Measurements from ENCODE around the gene ZNF425.

The ZNF425 gene

DNA sequence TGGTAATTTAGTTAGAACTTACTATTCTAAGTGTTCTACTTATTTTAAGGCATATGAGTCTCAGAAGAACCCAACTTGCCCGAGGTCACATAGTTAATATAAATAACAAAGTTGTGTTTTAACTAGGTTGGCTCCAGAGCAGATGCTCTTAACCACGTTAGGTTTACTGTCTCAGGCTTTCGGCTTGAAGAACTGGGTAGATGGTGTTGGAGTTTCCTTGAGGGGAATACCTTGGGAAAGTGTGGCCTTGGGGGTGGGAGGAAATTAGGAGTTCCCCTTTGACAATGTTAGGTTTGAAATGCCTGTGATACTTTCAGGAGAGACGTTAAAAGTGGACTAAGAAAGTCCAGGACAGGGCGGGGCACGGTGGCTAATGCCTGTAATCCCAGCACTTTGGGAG lies 30.8 kb upstream of the ZNF425 start:
- no peak overlapping the region for H3K4ac ChIP-seq (ENCODE audit: low read depth in 1 of 2, low read length in 2 of 2)
- no peak overlapping the region for H3K9ac ChIP-seq (ENCODE audit: low read length)
- H2BK15ac ChIP-seq (ENCODE audit: low read depth, poor library complexity, severe bottlenecking), result no peak overlapping the region
- H3K4me1 ChIP-seq (ENCODE audit: control insufficient read depth, insufficient read depth, low read depth, low read length), result peaks cover 6% of the 10 kb centered on the region
- H3K9me3 ChIP-seq (ENCODE audit: control insufficient read depth, low read length), result no peaks in the 10 kb centered on the region
- H2BK5ac ChIP-seq (ENCODE audit: low read depth, low read length, poor library complexity, severe bottlenecking), result no peak overlapping the region
- peaks cover 30% of the 10 kb centered on the region for H3K79me1 ChIP-seq (replicated peaks; ENCODE audit: low read length, poor library complexity, severe bottlenecking)
- 98% methylated on average over 6 of the region's 6 CpGs for WGBS
- H3K18ac ChIP-seq (ENCODE audit: low read depth in 1 of 2, low read length in 2 of 2), result no peak overlapping the region
- no peak overlapping the region for H3K4me3 ChIP-seq (ENCODE audit: insufficient read depth in 1 of 2, low read depth in 1 of 2, low read length in 2 of 2)
- peaks cover 21 to 31% of the 10 kb centered on the region in 2 experiments for H3K36me3 ChIP-seq (ENCODE audit: control insufficient read depth in 1 of 2, insufficient read depth in 2 of 2, low read depth in 1 of 2, low read length in 2 of 2)
- H3K14ac ChIP-seq (ENCODE audit: low read length in 2 of 2), result no peak overlapping the region
- H3K4me2 ChIP-seq (ENCODE audit: low read length, poor library complexity, severe bottlenecking), result no peak overlapping the region
- H3K27ac ChIP-seq (ENCODE audit: low read length, poor library complexity, severe bottlenecking), result no peak overlapping the region
- no peak overlapping the region for H2AK5ac ChIP-seq (ENCODE audit: low read length, severe bottlenecking)
- H2BK120ac ChIP-seq (ENCODE audit: low read depth, low read length), result no peak overlapping the region
- DNase-seq, result no peak
- no peak overlapping the region for H2BK12ac ChIP-seq (ENCODE audit: low read length in 2 of 2)
- no peak overlapping the region for H3K23ac ChIP-seq (ENCODE audit: low read length in 2 of 2)
- no peak overlapping the region for H2AFZ ChIP-seq (ENCODE audit: low read depth, low read length)
- no peak overlapping the region for H4K91ac ChIP-seq (ENCODE audit: low read length)
- no peak overlapping the region for H4K8ac ChIP-seq (ENCODE audit: low read length)
- no peaks in the 10 kb centered on the region for H3K27me3 ChIP-seq (ENCODE audit: control insufficient read depth in 1 of 2, insufficient read depth in 1 of 2, low read length in 2 of 2)

GRCh38 chr7:149154056-149154455 lies 27.9 kb upstream of the ZNF425 start:
- no peak overlapping the region for H4K91ac ChIP-seq (ENCODE audit: low read length)
- no peak overlapping the region for H2BK5ac ChIP-seq (ENCODE audit: low read depth, low read length, poor library complexity, severe bottlenecking)
- H2AFZ ChIP-seq (ENCODE audit: low read depth, low read length), result no peak overlapping the region
- no peak overlapping the region for H2AK5ac ChIP-seq (ENCODE audit: low read length, severe bottlenecking)
- H3K9me3 ChIP-seq (ENCODE audit: control insufficient read depth, low read length), result no peaks in the 10 kb centered on the region
- no peaks in the 10 kb centered on the region for H3K27me3 ChIP-seq (ENCODE audit: control insufficient read depth in 1 of 2, insufficient read depth in 1 of 2, low read length in 2 of 2)
- H3K79me1 ChIP-seq (replicated peaks; ENCODE audit: low read length, poor library complexity, severe bottlenecking), result peaks cover 21% of the 10 kb centered on the region
- 97% methylated on average over 9 of the region's 11 CpGs for WGBS
- H3K23ac ChIP-seq (ENCODE audit: low read length in 2 of 2), result no peak overlapping the region
- no peak overlapping the region for H2BK120ac ChIP-seq (ENCODE audit: low read depth, low read length)
- H3K18ac ChIP-seq (ENCODE audit: low read depth in 1 of 2, low read length in 2 of 2), result no peak overlapping the region
- H3K14ac ChIP-seq (ENCODE audit: low read length in 2 of 2), result no peak overlapping the region
- H3K4me1 ChIP-seq (ENCODE audit: control insufficient read depth, insufficient read depth, low read depth, low read length), result peaks cover 6% of the 10 kb centered on the region
- no peak overlapping the region for H3K4me2 ChIP-seq (ENCODE audit: low read length, poor library complexity, severe bottlenecking)
- no peak overlapping the region for H3K4me3 ChIP-seq (ENCODE audit: insufficient read depth in 1 of 2, low read depth in 1 of 2, low read length in 2 of 2)
- H2BK15ac ChIP-seq (ENCODE audit: low read depth, poor library complexity, severe bottlenecking), result no peak overlapping the region
- no peak overlapping the region for H4K8ac ChIP-seq (ENCODE audit: low read length)
- H3K36me3 ChIP-seq (ENCODE audit: control insufficient read depth in 1 of 2, insufficient read depth in 2 of 2, low read depth in 1 of 2, low read length in 2 of 2), result peaks cover 18 to 31% of the 10 kb centered on the region in 2 experiments
- no peak for DNase-seq
- H2BK12ac ChIP-seq (ENCODE audit: low read length in 2 of 2), result no peak overlapping the region
- no peak overlapping the region for H3K4ac ChIP-seq (ENCODE audit: low read depth in 1 of 2, low read length in 2 of 2)
- no peak overlapping the region for H3K27ac ChIP-seq (ENCODE audit: low read length, poor library complexity, severe bottlenecking)
- no peak overlapping the region for H3K9ac ChIP-seq (ENCODE audit: low read length)

GRCh38 chr7:149153346-149153745 lies 27.2 kb upstream of the ZNF425 start:
- Histone ChIP-seq H3K79me1 (replicated peaks; ENCODE audit: low read length, poor library complexity, severe bottlenecking) (peaks cover 21% of the 10 kb centered on the region), H2AFZ (ENCODE audit: low read depth, low read length) (no peak overlapping the region), H3K23ac (ENCODE audit: low read length in 2 of 2) (no peak overlapping the region), H4K8ac (ENCODE audit: low read length) (no peak overlapping the region), H3K14ac (ENCODE audit: low read length in 2 of 2) (no peak overlapping the region), H3K27me3 (ENCODE audit: control insufficient read depth in 1 of 2, insufficient read depth in 1 of 2, low read length in 2 of 2) (no peaks in the 10 kb centered on the region), H3K27ac (ENCODE audit: low read length, poor library complexity, severe bottlenecking) (no peak overlapping the region), H2BK12ac (ENCODE audit: low read length in 2 of 2) (no peak overlapping the region), H2AK5ac (ENCODE audit: low read length, severe bottlenecking) (no peak overlapping the region), H3K4me2 (ENCODE audit: low read length, poor library complexity, severe bottlenecking) (no peak overlapping the region), H3K4ac (ENCODE audit: low read depth in 1 of 2, low read length in 2 of 2) (no peak overlapping the region), H3K4me1 (ENCODE audit: control insufficient read depth, insufficient read depth, low read depth, low read length) (peaks cover 8% of the 10 kb centered on the region), H3K18ac (ENCODE audit: low read depth in 1 of 2, low read length in 2 of 2) (no peak overlapping the region), H4K91ac (ENCODE audit: low read length) (no peak overlapping the region), H2BK5ac (ENCODE audit: low read depth, low read length, poor library complexity, severe bottlenecking) (no peak overlapping the region), H3K36me3 (ENCODE audit: control insufficient read depth in 1 of 2, insufficient read depth in 2 of 2, low read depth in 1 of 2, low read length in 2 of 2) (peaks cover 19 to 30% of the 10 kb centered on the region in 2 experiments), H2BK120ac (ENCODE audit: low read depth, low read length) (no peak overlapping the region), H2BK15ac (ENCODE audit: low read depth, poor library complexity, severe bottlenecking) (no peak overlapping the region), H3K4me3 (ENCODE audit: insufficient read depth in 1 of 2, low read depth in 1 of 2, low read length in 2 of 2) (no peak overlapping the region), H3K9ac (ENCODE audit: low read length) (no peak overlapping the region), H3K9me3 (ENCODE audit: control insufficient read depth, low read length) (no peaks in the 10 kb centered on the region)
- no peak for DNase-seq
- 94% methylated on average over 2 of the region's 2 CpGs for WGBS

- no peak overlapping the region for H4K8ac ChIP-seq (ENCODE audit: low read length)
- no peak overlapping the region for H2BK15ac ChIP-seq (ENCODE audit: low read depth, poor library complexity, severe bottlenecking)
- H3K14ac ChIP-seq (ENCODE audit: low read length in 2 of 2), result no peak overlapping the region
- peaks cover 9% of the 10 kb centered on the region for H3K4me1 ChIP-seq (ENCODE audit: control insufficient read depth, insufficient read depth, low read depth, low read length)
- H2BK5ac ChIP-seq (ENCODE audit: low read depth, low read length, poor library complexity, severe bottlenecking), result no peak overlapping the region
- H3K9me3 ChIP-seq (ENCODE audit: control insufficient read depth, low read length), result no peaks in the 10 kb centered on the region
- H3K4me3 ChIP-seq (ENCODE audit: insufficient read depth in 1 of 2, low read depth in 1 of 2, low read length in 2 of 2), result no peak overlapping the region
- H2BK120ac ChIP-seq (ENCODE audit: low read depth, low read length), result no peak overlapping the region
- H2BK12ac ChIP-seq (ENCODE audit: low read length in 2 of 2), result no peak overlapping the region
- H2AK5ac ChIP-seq (ENCODE audit: low read length, severe bottlenecking), result no peak overlapping the region
- H3K36me3 ChIP-seq (ENCODE audit: control insufficient read depth in 1 of 2, insufficient read depth in 2 of 2, low read depth in 1 of 2, low read length in 2 of 2), result peaks cover 14 to 22% of the 10 kb centered on the region in 2 experiments
- no peak overlapping the region for H4K91ac ChIP-seq (ENCODE audit: low read length)
- H3K9ac ChIP-seq (ENCODE audit: low read length), result no peak overlapping the region
- H3K4ac ChIP-seq (ENCODE audit: low read depth in 1 of 2, low read length in 2 of 2), result no peak overlapping the region
- no peak for DNase-seq
- no peak overlapping the region for H3K23ac ChIP-seq (ENCODE audit: low read length in 2 of 2)
- no peak overlapping the region for H3K4me2 ChIP-seq (ENCODE audit: low read length, poor library complexity, severe bottlenecking)
- H3K27ac ChIP-seq (ENCODE audit: low read length, poor library complexity, severe bottlenecking), result no peak overlapping the region
- peaks cover 18% of the 10 kb centered on the region for H3K79me1 ChIP-seq (replicated peaks; ENCODE audit: low read length, poor library complexity, severe bottlenecking)
- H2AFZ ChIP-seq (ENCODE audit: low read depth, low read length), result no peak overlapping the region
- no peaks in the 10 kb centered on the region for H3K27me3 ChIP-seq (ENCODE audit: control insufficient read depth in 1 of 2, insufficient read depth in 1 of 2, low read length in 2 of 2)
- no peak overlapping the region for H3K18ac ChIP-seq (ENCODE audit: low read depth in 1 of 2, low read length in 2 of 2)
- 72% methylated on average over 4 of the region's 4 CpGs for WGBS
These were observed 24.9 kb upstream of the ZNF425 start for GRCh38 chr7:149150981-149151380.

Data from mesenchymal stem cell (in vitro differentiated cells and primary cell).